Stimulated activated CD8-positive, alpha-beta memory T cell treated with anti-CD3 and anti-CD28 coated beads, Interleukin-12 subunit alpha, Interleukin-12 subunit beta, amount 100 ng/mL, for 24 hours (primary cell): ENCODE measurements around the gene GRAP.

ENCODE experiments used
- DNase-seq: peaks from one replicate; pipeline ENCODE4 v3.0.0-alpha.2; 2020; ENCODE audit errors: extremely low read depth

GRAP gene

GRCh38 chr17:18984273-18985114 is 62.3 kb downstream of the GRAP start:
- no peak for DNase-seq

GRCh38 chr17:18981642-18982424 is 64.9 kb downstream of the GRAP start:
- no peak for DNase-seq

- no peak for DNase-seq
Observed at GRCh38 chr17:18981335-18981641, 65.5 kb downstream of the GRAP start.

- no peak for DNase-seq
Observed at GRCh38 chr17:18980682-18981334, 65.9 kb downstream of the GRAP start.

- DNase-seq = no peak
Observed at GRCh38 chr17:18978655-18979054, 68.1 kb downstream of the GRAP start.

GRCh38 chr17:18978050-18978449 is 68.7 kb downstream of the GRAP start:
- no peak for DNase-seq

- DNase-seq = no peak
Observed at GRCh38 chr17:18977646-18978045, 69.1 kb downstream of the GRAP start.

- no peak for DNase-seq
Observed at GRCh38 chr17:18977021-18977420, 69.7 kb downstream of the GRAP start.

- no peak for DNase-seq
Observed at GRCh38 chr17:18976201-18976600, 70.6 kb downstream of the GRAP start.

- no peak for DNase-seq
Observed at GRCh38 chr17:18975597-18975996, 71.2 kb downstream of the GRAP start.

- no peak for DNase-seq
Observed at GRCh38 chr17:18974407-18975149, 72.2 kb downstream of the GRAP start.

- DNase-seq = no peak
Observed at GRCh38 chr17:18971801-18972200, 75.0 kb downstream of the GRAP start.
